Fibroblast of lung (primary cell): Measurements from ENCODE around the gene FOXD4.
"Not testable (repeated sequence)": the region's sequence is repeated elsewhere in the genome, so short reads cannot be mapped to it uniquely, and the experiment has no call there.

ENCODE experiments used
- CTCF ChIP-seq, 2 donors: IDR thresholded peaks in 1 of 2; conservative IDR thresholded peaks in 1 of 2; 1 replicate in 1 of 2; 2 replicates in 1 of 2; pipeline ENCODE4 v1.5.1; 2011 to 2012; ENCODE audit warnings: low read length in 2 of 2, control low read depth in 1 of 2, inconsistent platforms in 1 of 2, low read depth in 1 of 2, mild to moderate bottlenecking in 1 of 2
- EZH2 ChIP-seq: IDR thresholded peaks from 2 replicates; pipeline ENCODE4 v1.5.1; 2012; ENCODE audit warnings: low read length, control low read depth, mild to moderate bottlenecking; ENCODE audit errors: missing control alignments

DNA sequence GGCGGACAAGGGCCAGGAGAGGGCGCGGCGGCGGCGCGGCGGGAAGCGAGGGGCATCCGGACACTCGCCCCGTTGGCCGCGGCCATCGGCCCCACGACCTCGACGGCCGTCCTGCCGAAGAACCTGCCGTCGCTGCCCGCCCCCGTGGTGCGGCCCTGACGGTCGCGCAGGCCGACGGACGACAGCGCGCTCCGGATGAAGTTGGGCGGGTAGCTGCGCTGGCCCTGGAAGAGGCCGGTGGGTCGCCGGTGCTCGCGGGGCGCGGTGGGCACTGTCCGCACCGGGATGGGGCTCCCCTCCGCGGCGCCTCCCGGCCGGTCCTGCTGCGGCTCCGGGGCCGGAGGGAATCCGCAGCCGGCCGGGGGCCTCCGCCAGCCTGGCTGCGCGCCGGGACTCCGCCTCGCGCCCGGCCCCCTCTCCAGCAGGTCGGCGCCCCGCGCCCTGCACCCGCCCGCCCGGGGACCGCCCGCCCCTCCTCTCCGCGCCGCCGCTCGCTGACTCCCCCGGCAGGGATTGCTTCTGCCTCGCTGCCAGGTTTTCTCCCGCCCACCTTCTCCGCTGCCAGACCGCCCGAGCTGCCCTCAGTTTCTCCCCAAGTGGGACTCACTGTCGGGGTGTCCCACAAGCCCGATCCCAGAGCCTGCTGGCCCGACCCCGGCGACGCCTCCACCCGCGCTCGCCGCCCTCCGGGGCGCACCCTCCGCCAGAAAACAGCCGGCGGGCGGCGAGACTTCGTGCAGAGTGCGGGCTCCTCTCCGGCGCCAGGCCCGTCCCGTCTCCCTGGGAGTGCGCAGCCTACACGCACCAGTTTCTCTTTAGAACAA lies 44.9 kb downstream of the FOXD4 start:
- not testable (repeated sequence) for TF ChIP-seq CTCF (conservative IDR thresholded peaks at IDR 0.05 in 1 of 2, IDR thresholded peaks at IDR 0.05 in 1 of 2; ENCODE audit: low read depth in 1 of 2, low read length in 2 of 2); EZH2
